ENCODE data around the gene ACE.

ACE gene

GRCh38 chr17:63477480-63478440 lies 899 bp downstream of the ACE start:
- H3K27me3 ChIP-seq (ENCODE audit: insufficient read depth, low read length), result peaks cover 4% of the 10 kb centered on the region
- H3K79me2 ChIP-seq (ENCODE audit: control insufficient read depth, insufficient read depth, low read length, poor library complexity), result no peaks in the 10 kb centered on the region
- H2BK5ac ChIP-seq (ENCODE audit: low read depth, low read length, poor library complexity), result no peak overlapping the region
- no peaks in the 10 kb centered on the region for H3K36me3 ChIP-seq (ENCODE audit: control insufficient read depth in 1 of 2, insufficient read depth in 2 of 2, low read length in 2 of 2)
- peaks cover 6 to 8% of the 10 kb centered on the region in 2 experiments for H3K4me1 ChIP-seq (ENCODE audit: control insufficient read depth in 1 of 2, insufficient read depth in 2 of 2, low read length in 2 of 2)
- no peak overlapping the region for H3K18ac ChIP-seq (ENCODE audit: low read length)
- H3K9me3 ChIP-seq (ENCODE audit: insufficient read depth, low read depth, low read length), result peaks cover 4% of the 10 kb centered on the region
- H4K8ac ChIP-seq (ENCODE audit: low read depth, low read length), result no peak overlapping the region
- H3K79me1 ChIP-seq (ENCODE audit: low read length), result no peaks in the 10 kb centered on the region
- H3K27ac ChIP-seq (ENCODE audit: low read depth, low read length), result no peak overlapping the region
- no peak overlapping the region for H3K4ac ChIP-seq (ENCODE audit: low read depth, low read length)
- peak overlapping the region; percentile 93 for H3K4me2 ChIP-seq (ENCODE audit: low read length)
- H2AFZ ChIP-seq (ENCODE audit: insufficient read depth, low read length, poor library complexity), result peak overlapping the region; percentile 17
- no peak overlapping the region for H4K12ac ChIP-seq (ENCODE audit: low read depth, low read length)
- H3K4me3 ChIP-seq (ENCODE audit: low read depth, low read length), result peak overlapping the region; percentile 14
- no peak overlapping the region for H4K91ac ChIP-seq (ENCODE audit: low read depth, low read length)
- no peak overlapping the region for H2BK12ac ChIP-seq (ENCODE audit: low read length)
- no peak overlapping the region for H2AK5ac ChIP-seq (ENCODE audit: low read length)
- no peak overlapping the region for H3K23ac ChIP-seq (ENCODE audit: low read length)
- no CpG with 5 or more reads among the region's 44 CpGs for WGBS (ENCODE audit: extremely low coverage, insufficient coverage, insufficient read length)
- peak in 1 of 2 donors; percentile 7 for DNase-seq
- H3K9ac ChIP-seq (ENCODE audit: low read length), result no peak overlapping the region
- no peak overlapping the region for H3K14ac ChIP-seq (ENCODE audit: low read length)
- H2BK120ac ChIP-seq (ENCODE audit: insufficient read depth, low read length, poor library complexity), result no peak overlapping the region

DNA sequence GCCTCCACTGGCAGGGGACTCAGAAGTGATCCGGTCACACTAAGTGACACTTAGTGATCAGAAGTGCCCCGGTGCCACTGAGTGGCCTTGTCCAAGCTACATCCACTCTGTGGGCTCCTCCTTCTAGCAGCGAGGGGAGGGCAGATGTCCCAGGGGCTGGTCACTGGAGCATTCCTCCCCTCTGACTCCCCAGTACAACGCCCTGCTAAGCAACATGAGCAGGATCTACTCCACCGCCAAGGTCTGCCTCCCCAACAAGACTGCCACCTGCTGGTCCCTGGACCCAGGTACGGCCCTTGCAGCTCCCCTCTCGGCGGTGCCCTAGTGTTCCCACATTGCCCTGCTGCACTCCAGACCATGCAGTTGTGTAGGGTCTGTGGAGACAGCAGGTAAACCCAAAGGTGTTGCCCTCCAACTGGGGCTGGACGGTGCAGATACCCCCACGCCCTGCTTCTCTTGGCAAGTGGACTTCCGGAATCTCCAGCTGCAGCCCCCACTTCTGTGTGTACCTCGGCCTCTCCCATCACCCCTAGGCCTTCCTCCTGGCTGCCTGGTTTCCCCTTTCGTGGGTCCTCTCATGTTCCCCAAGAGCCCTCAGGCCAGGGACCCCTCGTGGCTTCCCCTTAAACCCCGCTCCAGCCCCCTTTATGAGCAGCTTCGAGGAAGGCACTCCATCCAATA lies 2.1 kb downstream of the ACE start:
- Histone ChIP-seq H3K79me2 (ENCODE audit: control insufficient read depth, insufficient read depth, low read length, poor library complexity) (no peaks in the 10 kb centered on the region), H3K27ac (ENCODE audit: low read depth, low read length) (no peak overlapping the region), H3K27me3 (ENCODE audit: insufficient read depth, low read length) (peaks cover 4% of the 10 kb centered on the region), H3K4me1 (ENCODE audit: control insufficient read depth in 1 of 2, insufficient read depth in 2 of 2, low read length in 2 of 2) (peaks cover 6 to 8% of the 10 kb centered on the region in 2 experiments), H4K12ac (ENCODE audit: low read depth, low read length) (no peak overlapping the region), H3K18ac (ENCODE audit: low read length) (no peak overlapping the region), H4K8ac (ENCODE audit: low read depth, low read length) (no peak overlapping the region), H3K9me3 (ENCODE audit: insufficient read depth, low read depth, low read length) (peaks cover 4% of the 10 kb centered on the region), H2AK5ac (ENCODE audit: low read length) (no peak overlapping the region), H4K91ac (ENCODE audit: low read depth, low read length) (no peak overlapping the region), H2BK120ac (ENCODE audit: insufficient read depth, low read length, poor library complexity) (no peak overlapping the region), H3K36me3 (ENCODE audit: control insufficient read depth in 1 of 2, insufficient read depth in 2 of 2, low read length in 2 of 2) (no peaks in the 10 kb centered on the region), H2AFZ (ENCODE audit: insufficient read depth, low read length, poor library complexity) (no peak overlapping the region), H3K4me3 (ENCODE audit: low read depth, low read length) (no peak overlapping the region), H3K23ac (ENCODE audit: low read length) (no peak overlapping the region), H3K4me2 (ENCODE audit: low read length) (no peak overlapping the region), H3K79me1 (ENCODE audit: low read length) (no peaks in the 10 kb centered on the region), H3K4ac (ENCODE audit: low read depth, low read length) (no peak overlapping the region), H2BK12ac (ENCODE audit: low read length) (no peak overlapping the region), H2BK5ac (ENCODE audit: low read depth, low read length, poor library complexity) (no peak overlapping the region), H3K9ac (ENCODE audit: low read length) (no peak overlapping the region), H3K14ac (ENCODE audit: low read length) (no peak overlapping the region)
- peak; percentile 54 to 71 for DNase-seq
- WGBS (ENCODE audit: extremely low coverage, insufficient coverage, insufficient read length), result no CpG with 5 or more reads among the region's 16 CpGs

GRCh38 chr17:63479495-63480184 lies 2.8 kb downstream of the ACE start:
- Histone ChIP-seq H3K23ac (ENCODE audit: low read length) (no peak overlapping the region), H3K79me1 (ENCODE audit: low read length) (no peaks in the 10 kb centered on the region), H3K4me2 (ENCODE audit: low read length) (no peak overlapping the region), H2AK5ac (ENCODE audit: low read length) (no peak overlapping the region), H2AFZ (ENCODE audit: insufficient read depth, low read length, poor library complexity) (no peak overlapping the region), H3K27me3 (ENCODE audit: insufficient read depth, low read length) (peaks cover 4% of the 10 kb centered on the region), H3K27ac (ENCODE audit: low read depth, low read length) (no peak overlapping the region), H2BK12ac (ENCODE audit: low read length) (no peak overlapping the region), H3K9ac (ENCODE audit: low read length) (no peak overlapping the region), H4K8ac (ENCODE audit: low read depth, low read length) (no peak overlapping the region), H3K4me1 (ENCODE audit: control insufficient read depth in 1 of 2, insufficient read depth in 2 of 2, low read length in 2 of 2) (peaks cover 6 to 8% of the 10 kb centered on the region in 2 experiments), H3K14ac (ENCODE audit: low read length) (no peak overlapping the region), H3K79me2 (ENCODE audit: control insufficient read depth, insufficient read depth, low read length, poor library complexity) (no peaks in the 10 kb centered on the region), H4K12ac (ENCODE audit: low read depth, low read length) (no peak overlapping the region), H3K18ac (ENCODE audit: low read length) (no peak overlapping the region), H4K91ac (ENCODE audit: low read depth, low read length) (no peak overlapping the region), H3K9me3 (ENCODE audit: insufficient read depth, low read depth, low read length) (peaks cover 4% of the 10 kb centered on the region), H3K4me3 (ENCODE audit: low read depth, low read length) (no peak overlapping the region), H3K4ac (ENCODE audit: low read depth, low read length) (no peak overlapping the region), H3K36me3 (ENCODE audit: control insufficient read depth in 1 of 2, insufficient read depth in 2 of 2, low read length in 2 of 2) (no peaks in the 10 kb centered on the region), H2BK5ac (ENCODE audit: low read depth, low read length, poor library complexity) (no peak overlapping the region), H2BK120ac (ENCODE audit: insufficient read depth, low read length, poor library complexity) (no peak overlapping the region)
- WGBS (ENCODE audit: extremely low coverage, insufficient coverage, insufficient read length), result no CpG with 5 or more reads among the region's 17 CpGs
- no peak for DNase-seq

DNA sequence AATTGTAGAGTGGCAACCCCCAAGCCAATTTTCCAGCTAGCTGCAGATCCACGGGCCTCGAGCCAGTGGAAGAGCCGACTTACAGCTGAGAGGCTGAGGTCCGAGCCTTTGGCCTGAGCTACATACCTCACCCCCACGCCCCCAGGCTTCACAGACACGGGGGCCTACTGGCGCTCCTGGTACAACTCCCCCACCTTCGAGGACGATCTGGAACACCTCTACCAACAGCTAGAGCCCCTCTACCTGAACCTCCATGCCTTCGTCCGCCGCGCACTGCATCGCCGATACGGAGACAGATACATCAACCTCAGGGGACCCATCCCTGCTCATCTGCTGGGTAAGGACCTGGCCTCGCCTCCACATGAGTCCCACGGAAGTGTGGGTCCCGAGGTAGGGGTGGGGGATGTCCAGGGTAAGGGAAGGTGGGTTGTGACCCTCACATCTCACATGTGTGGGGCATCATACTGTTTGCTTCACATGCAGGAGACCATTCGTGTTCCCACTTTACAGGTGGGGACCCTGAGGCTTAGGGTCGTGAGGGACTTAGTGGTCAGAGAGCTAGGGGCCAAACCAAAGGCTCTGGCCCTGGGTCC lies 3.4 kb downstream of the ACE start:
- no peak overlapping the region for H3K18ac ChIP-seq (ENCODE audit: low read length)
- no peak overlapping the region for H4K12ac ChIP-seq (ENCODE audit: low read depth, low read length)
- H4K91ac ChIP-seq (ENCODE audit: low read depth, low read length), result no peak overlapping the region
- H3K4me3 ChIP-seq (ENCODE audit: low read depth, low read length), result no peak overlapping the region
- peaks cover 4% of the 10 kb centered on the region for H3K9me3 ChIP-seq (ENCODE audit: insufficient read depth, low read depth, low read length)
- H2BK5ac ChIP-seq (ENCODE audit: low read depth, low read length, poor library complexity), result no peak overlapping the region
- peaks cover 6 to 8% of the 10 kb centered on the region in 2 experiments for H3K4me1 ChIP-seq (ENCODE audit: control insufficient read depth in 1 of 2, insufficient read depth in 2 of 2, low read length in 2 of 2)
- H3K27ac ChIP-seq (ENCODE audit: low read depth, low read length), result no peak overlapping the region
- no peak overlapping the region for H3K23ac ChIP-seq (ENCODE audit: low read length)
- no peak overlapping the region for H3K4me2 ChIP-seq (ENCODE audit: low read length)
- H3K9ac ChIP-seq (ENCODE audit: low read length), result no peak overlapping the region
- H3K79me1 ChIP-seq (ENCODE audit: low read length), result no peaks in the 10 kb centered on the region
- no peaks in the 10 kb centered on the region for H3K79me2 ChIP-seq (ENCODE audit: control insufficient read depth, insufficient read depth, low read length, poor library complexity)
- H3K14ac ChIP-seq (ENCODE audit: low read length), result no peak overlapping the region
- no peak overlapping the region for H3K4ac ChIP-seq (ENCODE audit: low read depth, low read length)
- H2BK120ac ChIP-seq (ENCODE audit: insufficient read depth, low read length, poor library complexity), result no peak overlapping the region
- H2AK5ac ChIP-seq (ENCODE audit: low read length), result no peak overlapping the region
- no peaks in the 10 kb centered on the region for H3K36me3 ChIP-seq (ENCODE audit: control insufficient read depth in 1 of 2, insufficient read depth in 2 of 2, low read length in 2 of 2)
- no CpG with 5 or more reads among the region's 21 CpGs for WGBS (ENCODE audit: extremely low coverage, insufficient coverage, insufficient read length)
- H2AFZ ChIP-seq (ENCODE audit: insufficient read depth, low read length, poor library complexity), result no peak overlapping the region
- DNase-seq, result no peak
- no peak overlapping the region for H4K8ac ChIP-seq (ENCODE audit: low read depth, low read length)
- no peak overlapping the region for H2BK12ac ChIP-seq (ENCODE audit: low read length)
- peaks cover 4% of the 10 kb centered on the region for H3K27me3 ChIP-seq (ENCODE audit: insufficient read depth, low read length)
